Midbrain (tissue), 1 donor: ENCODE results near the gene MRPL16.
"Not testable (repeated sequence)": the region's sequence is repeated elsewhere in the genome, so short reads cannot be mapped to it uniquely, and the experiment has no call there.

ENCODE experiments used
- DNase-seq: peaks from one replicate; lab custom pipeline; 2025; lab: John Stamatoyannopoulos, UW

Gene MRPL16

GRCh38 chr11:59810189-59810910, at the start of gene MRPL16:
MRPL16 (minus strand) TSS chr11:59810778; CDS start chr11:59810658, 120 bp downstream.
- peak; percentile 86 for DNase-seq

GRCh38 chr11:59859673-59860072, 49.1 kb upstream of the MRPL16 start:
- no peak for DNase-seq

GRCh38 chr11:59857439-59858434, 47.2 kb upstream of the MRPL16 start:
- DNase-seq: no peak

- no peak for DNase-seq
Measured at GRCh38 chr11:59854871-59855270, 44.3 kb upstream of the MRPL16 start.

GRCh38 chr11:59851416-59851815, 40.8 kb upstream of the MRPL16 start:
- DNase-seq: not testable (repeated sequence)

GRCh38 chr11:59849551-59849950, 39.0 kb upstream of the MRPL16 start:
- DNase-seq: not testable (repeated sequence)

- DNase-seq: no peak
Measured at GRCh38 chr11:59849129-59849528, 38.6 kb upstream of the MRPL16 start.

- not testable (repeated sequence) for DNase-seq
Measured at GRCh38 chr11:59848439-59848838, 37.9 kb upstream of the MRPL16 start.

GRCh38 chr11:59847626-59848025, 37.0 kb upstream of the MRPL16 start:
- DNase-seq: no peak

- DNase-seq: no peak
Measured at GRCh38 chr11:59846556-59846955, 36.0 kb upstream of the MRPL16 start.

GRCh38 chr11:59845399-59845798, 34.8 kb upstream of the MRPL16 start, which contains the start of gene CBLIF:
CBLIF (minus strand) TSS chr11:59845499; CDS start chr11:59845453, 46 bp downstream.
- DNase-seq: no peak

- DNase-seq: no peak
Measured at GRCh38 chr11:59842316-59842715, 31.7 kb upstream of the MRPL16 start.

GRCh38 chr11:59841514-59841913, 30.9 kb upstream of the MRPL16 start:
- no peak for DNase-seq

GRCh38 chr11:59839615-59840014, 29.0 kb upstream of the MRPL16 start:
- DNase-seq: no peak

- no peak for DNase-seq
Measured at GRCh38 chr11:59833602-59834001, 23.0 kb upstream of the MRPL16 start.

- DNase-seq: no peak
Measured at GRCh38 chr11:59829358-59829757, 18.8 kb upstream of the MRPL16 start.

- peak; percentile 35 for DNase-seq
Measured at GRCh38 chr11:59822989-59823566, 12.5 kb upstream of the MRPL16 start.

- no peak for DNase-seq
Measured at GRCh38 chr11:59818572-59818971, 8.0 kb upstream of the MRPL16 start.

- not testable (repeated sequence) for DNase-seq
Measured at GRCh38 chr11:59816434-59816833, 5.9 kb upstream of the MRPL16 start.

- DNase-seq: no peak
Measured at GRCh38 chr11:59815754-59816153, 5.2 kb upstream of the MRPL16 start.

GRCh38 chr11:59814021-59814420, 3.4 kb upstream of the MRPL16 start:
- DNase-seq: no peak

GRCh38 chr11:59813364-59813763, 2.8 kb upstream of the MRPL16 start:
- no peak for DNase-seq
